ENCODE data around the gene PCDHGA5.

GRCh38 chr5:141402553-141403243, 38.7 kb downstream of the PCDHGA5 start, which contains the start of gene PCDHGA9:
- peak in 1 of 6 experiments; percentile 40 for TF ChIP-seq CTCF (IDR thresholded peaks at IDR 0.05)
- no peak for TF ChIP-seq POLR2A (IDR thresholded peaks at IDR 0.05)

Measured in upper lobe of left lung (tissue), 4 donors.